Left ventricle myocardium inferior (tissue), 1 donor: Measurements from ENCODE around the gene ELOVL1. TPM values are rescaled to one million over a fixed set of nuclear protein-coding genes. Genes with fewer than 3 reads are reported as not detected.

ENCODE experiments used
- DNase-seq: peaks from one replicate; pipeline ENCODE4 v3.0.0-alpha.2; 2020
- H3K27ac ChIP-seq: fragments of 200-600 bp; replicated peaks from 2 replicates; pipeline ENCODE4 v1.8.0; 2021
- H3K27me3 ChIP-seq: fragments of 200-600 bp; 2 replicates; pipeline ENCODE4 v1.8.0; 2021; ENCODE audit warnings: low read depth
- H3K36me3 ChIP-seq: fragments of 200-600 bp; 2 replicates; pipeline ENCODE4 v1.8.0; 2021
- H3K4me1 ChIP-seq: fragments of 200-600 bp; 2 replicates; pipeline ENCODE4 v1.8.0; 2021
- H3K4me3 ChIP-seq: fragments of 200-600 bp; 2 replicates; pipeline ENCODE4 v1.8.0; 2021; ENCODE audit warnings: mild to moderate bottlenecking, moderate library complexity
- H3K9me3 ChIP-seq: fragments of 200-600 bp; replicated peaks from 2 replicates; pipeline ENCODE4 v1.8.0; 2021
- CTCF ChIP-seq: fragments of 200-600 bp; IDR thresholded peaks from 2 replicates; pipeline ENCODE4 v1.8.0; 2021; ENCODE audit warnings: antibody characterized with exemption, mild to moderate bottlenecking, borderline replicate concordance
- intact Hi-C: fragments of 100-400 bp; cut with micrococcal nuclease; formaldehyde crosslinking; loops from one replicate; pipeline ENCODE4 v1.11.0; 2022
- total RNA-seq: library from RNA; stranded (reverse); fragmentation: NEBNext Ultra II Directional; extraction: Animal tissue kit (Norgen Biotek cat#: 25700); gene quantifications from one replicate; pipeline ENCODE4 v1.2.1, GENCODE V29; 2021
- donor health status: DM: no; HTN: yes; CAD: no; lungs with severe emphysema.

ELOVL1 gene
- total RNA-seq, 1 donor from 2014 or later = 26.7 TPM

- Histone ChIP-seq H3K27me3 (no peaks in the 10 kb centered on the region), H3K9me3 (no peaks in the 10 kb centered on the region), H3K4me1 (peaks cover 66% of the 10 kb centered on the region), H3K36me3 (peaks cover 52% of the 10 kb centered on the region), H3K4me3 (no peak overlapping the region), H3K27ac (no peak overlapping the region)
- intact Hi-C loops = loop anchor here (10.0 kb wide), 1 partner anchor 162 kb away; no protein-coding TSS in a partner anchor
- no peak for DNase-seq
- TF ChIP-seq CTCF = no peak
These were observed 18.9 kb upstream of the ELOVL1 start for GRCh38 chr1:43386676-43387075.

- TF ChIP-seq CTCF = peak; percentile 52
- DNase-seq = no peak
- intact Hi-C loops = loop anchor here (10.0 kb wide), 1 partner anchor 159 kb away; no protein-coding TSS in a partner anchor
- no peak overlapping the region for H3K4me3 ChIP-seq
- peaks cover 43% of the 10 kb centered on the region for H3K4me1 ChIP-seq
- no peaks in the 10 kb centered on the region for H3K27me3 ChIP-seq
- H3K9me3 ChIP-seq = no peaks in the 10 kb centered on the region
- peaks cover 64% of the 10 kb centered on the region for H3K36me3 ChIP-seq
- no peak overlapping the region for H3K27ac ChIP-seq
These were observed 15.6 kb upstream of the ELOVL1 start for GRCh38 chr1:43383449-43383848.

- Histone ChIP-seq H3K27me3 (no peaks in the 10 kb centered on the region), H3K4me1 (peaks cover 32% of the 10 kb centered on the region), H3K36me3 (peaks cover 60% of the 10 kb centered on the region), H3K4me3 (no peak overlapping the region), H3K27ac (peak overlapping the region; percentile 58), H3K9me3 (no peaks in the 10 kb centered on the region)
- no peak for TF ChIP-seq CTCF
- no peak for DNase-seq
- intact Hi-C loops = loop anchor here (10.0 kb wide), 1 partner anchor 157 kb away; no protein-coding TSS in a partner anchor
These were observed 14.4 kb upstream of the ELOVL1 start for GRCh38 chr1:43382027-43382779.

GRCh38 chr1:43381612-43382011, 13.8 kb upstream of the ELOVL1 start:
- Histone ChIP-seq H3K27me3 (no peaks in the 10 kb centered on the region), H3K36me3 (peaks cover 54% of the 10 kb centered on the region), H3K27ac (peak overlapping the region; percentile 58), H3K4me1 (peaks cover 29% of the 10 kb centered on the region), H3K4me3 (no peak overlapping the region), H3K9me3 (no peaks in the 10 kb centered on the region)
- TF ChIP-seq CTCF = no peak
- DNase-seq = no peak
- intact Hi-C loops = loop anchor here (10.0 kb wide), 1 partner anchor 157 kb away; no protein-coding TSS in a partner anchor

- no peak for DNase-seq
- H3K4me3 ChIP-seq = no peak overlapping the region
- peaks cover 29% of the 10 kb centered on the region for H3K4me1 ChIP-seq
- no peak for TF ChIP-seq CTCF
- no peaks in the 10 kb centered on the region for H3K9me3 ChIP-seq
- no peaks in the 10 kb centered on the region for H3K27me3 ChIP-seq
- intact Hi-C loops = no loop called here
- no peak overlapping the region for H3K27ac ChIP-seq
- H3K36me3 ChIP-seq = peaks cover 33% of the 10 kb centered on the region
These were observed 11.7 kb upstream of the ELOVL1 start for GRCh38 chr1:43379476-43379875.
